ENCODE data around the gene LRRC43. TPM values are rescaled to one million over a fixed set of nuclear protein-coding genes. Genes with fewer than 3 reads are reported as not detected.

The LRRC43 gene
- total and polyA plus RNA-seq, 10 of the 15 experiments (the other 5 are each of a cell fraction or from before 2014, with no cell fraction given): 0.23 TPM; not detected in 9

- Histone ChIP-seq H3K9me3 (replicated peaks; ENCODE audit: control insufficient read depth, insufficient read depth, low read length) (no peaks in the 10 kb centered on the region), H3K36me3 (ENCODE audit: control insufficient read depth in 2 of 2, insufficient read depth in 2 of 2, low read length in 1 of 2) (peaks cover 0 to 3% of the 10 kb centered on the region in 2 experiments; a peak in 1 of 4 replicates), H3K9ac (ENCODE audit: control insufficient read depth, insufficient read depth, low read length) (no peak overlapping the region), H3K4me2 (ENCODE audit: control insufficient read depth, insufficient read depth) (no peak overlapping the region), H3K27ac (ENCODE audit: control insufficient read depth, insufficient read depth) (no peak overlapping the region), H3K4me3 (no peak overlapping the region), H4K20me1 (ENCODE audit: control insufficient read depth, insufficient read depth) (no peaks in the 10 kb centered on the region), H3K79me2 (ENCODE audit: control insufficient read depth, insufficient read depth, low read length) (no peaks in the 10 kb centered on the region), H2AFZ (ENCODE audit: control insufficient read depth, low read depth, low read length) (no peak overlapping the region), H3K4me1 (ENCODE audit: control insufficient read depth, insufficient read depth, low read length) (no peaks in the 10 kb centered on the region), H3K27me3 (replicated peaks in 1 of 2; ENCODE audit: control insufficient read depth in 2 of 2, insufficient read depth in 2 of 2, low read length in 1 of 2) (no peaks in the 10 kb centered on the region)
- no peak for TF ChIP-seq NKRF (conservative IDR thresholded peaks at IDR 0.05)
- peak; percentile 15; the same call in 1 of the 2 replicates for TF ChIP-seq RAD21 (IDR thresholded peaks at IDR 0.05; ENCODE audit: insufficient read depth, low read depth, low read length)
- FAIRE-seq (no peak), ATAC-seq (peak; percentile 26; the same call in 1 of the 3 replicates), DNase-seq (ENCODE audit: low read depth, low spot score) (no peak)
- 89% methylated on average over 10 of the region's 10 CpGs for WGBS (ENCODE audit: insufficient coverage, insufficient replicate concordance, low lambda C conversion rate, missing lambda C conversion rate)
- RAD21 ChIA-PET (ENCODE audit: unreplicated experiment): no interaction called here
- no TSS peak for BruUV-seq (replicated peaks)
- SMC1A ChIA-PET (ENCODE audit: uncharacterized antibody, unreplicated experiment): no interaction called here
- CTCF ChIA-PET: no interaction called here
- intact Hi-C loops (cut with micrococcal nuclease; ENCODE audit: unreplicated experiment) (no loop called here), in situ Hi-C loops (cut with MboI) (no loop called here)
- POLR2A ChIA-PET: no interaction called here
These were observed 45.7 kb upstream of the LRRC43 start for GRCh38 chr12:122137229-122137628.

- DNase-seq (ENCODE audit: low read depth, low spot score) (no peak), FAIRE-seq (no peak), ATAC-seq (peak; percentile 60)
- intact Hi-C loops (cut with micrococcal nuclease; ENCODE audit: unreplicated experiment): no loop called here
- Histone ChIP-seq H2AFZ (ENCODE audit: control insufficient read depth, low read depth, low read length) (no peak overlapping the region), H3K27ac (ENCODE audit: control insufficient read depth, insufficient read depth) (no peak overlapping the region), H3K4me3 (no peak overlapping the region), H3K4me1 (ENCODE audit: control insufficient read depth, insufficient read depth, low read length) (no peaks in the 10 kb centered on the region), H3K27me3 (replicated peaks in 1 of 2; ENCODE audit: control insufficient read depth in 2 of 2, insufficient read depth in 2 of 2, low read length in 1 of 2) (no peaks in the 10 kb centered on the region), H3K79me2 (ENCODE audit: control insufficient read depth, insufficient read depth, low read length) (no peaks in the 10 kb centered on the region), H3K4me2 (ENCODE audit: control insufficient read depth, insufficient read depth) (no peak overlapping the region), H4K20me1 (ENCODE audit: control insufficient read depth, insufficient read depth) (no peaks in the 10 kb centered on the region), H3K9me3 (replicated peaks; ENCODE audit: control insufficient read depth, insufficient read depth, low read length) (no peaks in the 10 kb centered on the region), H3K36me3 (ENCODE audit: control insufficient read depth in 2 of 2, insufficient read depth in 2 of 2, low read length in 1 of 2) (peaks cover 0 to 2% of the 10 kb centered on the region in 2 experiments; a peak in 1 of 4 replicates), H3K9ac (ENCODE audit: control insufficient read depth, insufficient read depth, low read length) (no peak overlapping the region)
- in situ Hi-C loops (cut with MboI): no loop called here
- BruUV-seq (replicated peaks): no TSS peak
- ChIA-PET POLR2A (no interaction called here), SMC1A (ENCODE audit: uncharacterized antibody, unreplicated experiment) (no interaction called here), RAD21 (ENCODE audit: unreplicated experiment) (no interaction called here), CTCF (no interaction called here)
- WGBS (ENCODE audit: insufficient coverage, insufficient replicate concordance, low lambda C conversion rate, missing lambda C conversion rate): 97% methylated on average over 11 of the region's 11 CpGs
- no peak for TF ChIP-seq RBBP5 (conservative IDR thresholded peaks at IDR 0.05)
- TF ChIP-seq ZBTB11 (CRISPR knock-in tag; IDR thresholded peaks at IDR 0.05): no peak
- no peak for TF ChIP-seq NR2C2 (IDR thresholded peaks at IDR 0.05; ENCODE audit: borderline replicate concordance, control insufficient read depth, insufficient read length, low read depth)
- no peak for TF ChIP-seq POU2F2 (IDR thresholded peaks at IDR 0.05; ENCODE audit: borderline replicate concordance, low read depth, low read length)
- no peak for TF ChIP-seq SKIL (IDR thresholded peaks at IDR 0.05; ENCODE audit: low read depth, poor library complexity, severe bottlenecking)
- no peak for TF ChIP-seq ZNF622 (IDR thresholded peaks at IDR 0.05)
- no peak for TF ChIP-seq RB1 (IDR thresholded peaks at IDR 0.05; ENCODE audit: borderline replicate concordance)
These were observed 45.2 kb upstream of the LRRC43 start for GRCh38 chr12:122137681-122138080.

Measured in GM12878 (cell line).